ENCODE results near the gene CAP2.

The CAP2 gene

DNA sequence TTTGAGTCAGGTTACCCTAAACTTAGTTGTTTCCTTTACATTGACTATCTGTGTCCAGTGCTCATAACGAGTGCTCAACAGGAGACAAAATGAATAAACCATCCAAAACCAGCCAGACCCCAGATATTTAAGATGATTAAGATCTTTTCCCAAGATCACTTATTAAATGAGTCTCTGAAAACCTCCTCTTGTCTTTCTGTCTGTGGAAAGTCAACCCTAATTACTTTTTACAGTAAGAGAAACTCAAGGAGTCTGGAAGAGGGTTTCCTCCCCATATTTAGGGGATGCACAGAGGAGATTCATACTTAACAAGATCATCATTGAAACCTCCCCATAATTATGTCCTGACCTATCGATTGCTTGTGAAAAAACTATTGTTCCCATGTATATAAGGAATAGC, 84.0 kb downstream of the CAP2 start:
- no peak for FAIRE-seq

DNA sequence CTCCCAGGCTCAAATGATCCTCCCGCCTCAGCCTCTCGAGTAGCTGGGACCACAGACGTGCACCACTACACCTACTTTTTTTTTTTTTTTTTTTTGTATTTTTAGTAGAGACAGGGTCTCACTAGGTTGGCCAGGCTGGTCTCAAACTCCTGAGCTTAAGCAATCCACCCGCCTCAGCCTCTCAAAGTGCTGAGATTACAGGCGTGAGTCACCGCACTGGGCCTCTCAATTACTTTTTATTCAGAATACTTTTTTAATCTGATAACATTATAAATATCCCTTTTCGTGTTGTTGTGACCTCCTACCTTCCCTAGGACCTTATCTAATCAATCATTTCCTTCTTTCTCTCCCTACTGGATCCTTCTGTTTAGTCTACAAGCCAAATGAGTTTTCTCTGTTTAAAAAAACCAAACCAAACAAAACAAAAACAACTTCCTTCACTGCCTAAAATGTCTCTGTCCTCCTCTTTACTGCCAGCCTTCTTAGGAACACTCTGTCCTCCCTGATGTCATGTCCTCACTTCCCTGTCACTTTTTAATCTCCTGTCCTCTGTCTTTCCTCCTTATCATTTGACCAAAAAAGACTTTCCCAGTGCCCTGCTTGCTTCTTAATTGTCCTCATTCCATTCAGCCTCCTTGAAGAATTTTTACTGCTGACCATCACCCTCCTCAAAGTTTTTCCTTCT, 85.0 kb downstream of the CAP2 start:
- FAIRE-seq, result no peak

DNA sequence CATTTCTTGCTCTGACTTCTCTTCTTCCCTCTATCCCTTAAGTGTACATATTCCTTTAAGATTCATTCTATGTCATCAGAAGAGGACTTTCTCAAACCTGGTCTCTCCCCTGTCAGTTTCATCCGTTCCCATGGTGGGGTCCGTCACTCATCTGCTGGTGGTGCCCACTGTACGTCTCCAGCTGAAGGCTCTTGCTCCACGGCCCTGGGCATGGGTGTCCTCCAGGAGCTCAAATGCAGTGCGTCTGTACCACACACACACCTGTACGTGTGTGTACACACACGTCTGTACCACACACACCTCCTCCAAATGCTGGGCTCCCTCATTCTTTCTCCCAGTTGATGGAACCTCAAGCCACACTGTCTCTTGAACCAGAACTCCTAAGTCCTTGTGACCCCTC, 85.6 kb downstream of the CAP2 start:
- no peak for FAIRE-seq

DNA sequence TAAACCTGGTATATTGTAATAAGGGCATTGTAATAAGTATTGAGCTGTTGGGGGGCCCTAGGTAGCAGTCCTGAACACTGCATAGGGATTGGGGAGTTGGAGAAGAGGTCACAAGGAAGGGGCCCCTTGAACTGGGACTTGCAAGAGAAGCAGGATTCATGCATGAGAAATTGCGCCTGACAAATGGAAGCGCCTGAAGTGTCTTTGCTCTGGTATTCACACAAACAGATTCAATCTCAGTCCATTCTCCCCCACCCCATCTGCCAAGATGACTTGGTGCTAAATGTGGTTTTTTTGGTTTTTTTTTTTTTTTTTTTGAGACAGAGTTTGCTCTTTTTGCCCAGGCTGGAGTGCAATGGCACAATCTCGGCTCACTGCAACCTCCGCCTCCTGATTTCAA, 87.1 kb downstream of the CAP2 start:
- no peak for FAIRE-seq

DNA sequence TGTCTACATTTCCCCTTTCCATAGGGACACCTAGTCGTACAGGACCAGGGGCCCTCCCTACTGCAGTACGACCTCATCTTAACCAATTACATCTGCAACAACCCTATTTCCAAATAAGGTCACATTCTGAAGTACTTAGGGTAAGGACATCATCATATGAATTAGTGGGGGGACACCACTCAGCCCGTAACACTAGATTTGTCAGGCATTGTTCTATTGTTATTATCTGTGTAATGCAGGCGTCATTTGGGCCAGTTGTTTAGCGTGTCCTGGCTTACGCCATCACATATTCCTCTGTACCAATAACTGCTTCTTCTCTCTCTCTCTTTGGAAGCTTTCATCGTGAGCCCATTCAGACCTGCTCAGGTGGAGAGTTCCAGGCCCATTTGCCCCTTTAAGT, 89.3 kb downstream of the CAP2 start:
- no peak for FAIRE-seq

DNA sequence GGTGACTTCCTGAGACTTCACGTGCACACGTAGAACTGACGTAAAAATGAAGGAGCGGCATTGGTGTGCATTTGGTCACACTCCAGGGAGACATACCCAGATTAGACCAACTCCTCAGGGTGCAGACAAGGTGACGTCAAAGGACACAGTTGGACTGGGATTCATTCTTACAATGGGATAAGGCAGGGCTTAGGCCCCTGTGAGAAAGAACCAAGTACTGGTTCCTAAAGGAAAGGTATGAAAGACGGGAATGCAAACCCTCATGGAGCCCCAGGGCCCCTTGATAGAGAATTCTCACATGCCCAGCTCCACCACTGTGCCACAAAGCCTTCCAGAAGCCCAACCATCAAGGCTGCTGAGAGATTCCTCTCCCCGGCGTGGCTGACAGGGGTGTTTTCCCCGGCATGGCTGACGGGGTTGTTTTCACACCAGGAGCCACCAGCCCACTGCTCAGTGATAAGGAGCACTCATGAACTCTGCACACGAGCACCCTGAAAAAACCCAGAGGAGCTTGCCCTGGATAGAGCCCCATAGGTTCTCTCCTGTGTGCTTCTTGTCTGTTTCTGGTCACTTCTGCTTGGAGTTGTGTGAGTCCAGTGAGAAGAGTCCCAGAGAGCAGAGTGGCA, 90.1 kb downstream of the CAP2 start:
- no peak for FAIRE-seq

DNA sequence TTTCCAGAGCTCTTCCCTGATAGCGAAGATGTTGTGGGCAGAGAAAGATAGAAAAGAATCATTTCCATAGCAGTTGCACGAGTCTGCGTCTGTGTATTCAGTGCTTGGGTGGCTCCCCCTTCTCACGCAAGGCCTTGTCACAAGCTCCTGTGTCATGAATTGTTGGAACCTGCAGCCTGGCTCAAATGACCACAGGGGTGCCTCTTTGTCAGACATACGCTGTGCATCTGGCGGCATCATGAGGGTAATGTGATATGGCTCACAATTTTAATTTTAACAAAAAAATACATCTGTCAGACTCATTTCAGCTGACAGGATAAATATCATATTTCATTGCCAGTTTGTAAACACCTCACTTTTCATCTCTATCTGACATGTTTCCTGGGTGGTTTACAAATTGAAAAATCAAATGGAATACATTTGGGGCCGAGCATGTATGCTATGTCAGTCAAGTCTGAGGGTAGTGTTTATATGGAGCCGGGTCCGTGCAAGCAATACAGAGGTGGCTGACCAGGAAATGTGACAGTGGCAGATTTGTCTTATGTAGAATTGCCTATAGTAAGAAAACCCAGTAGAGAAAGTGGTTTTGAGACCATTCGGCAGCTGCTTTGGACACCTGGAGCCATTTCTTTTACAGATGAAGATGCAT, 90.9 kb downstream of the CAP2 start:
- no peak for FAIRE-seq

DNA sequence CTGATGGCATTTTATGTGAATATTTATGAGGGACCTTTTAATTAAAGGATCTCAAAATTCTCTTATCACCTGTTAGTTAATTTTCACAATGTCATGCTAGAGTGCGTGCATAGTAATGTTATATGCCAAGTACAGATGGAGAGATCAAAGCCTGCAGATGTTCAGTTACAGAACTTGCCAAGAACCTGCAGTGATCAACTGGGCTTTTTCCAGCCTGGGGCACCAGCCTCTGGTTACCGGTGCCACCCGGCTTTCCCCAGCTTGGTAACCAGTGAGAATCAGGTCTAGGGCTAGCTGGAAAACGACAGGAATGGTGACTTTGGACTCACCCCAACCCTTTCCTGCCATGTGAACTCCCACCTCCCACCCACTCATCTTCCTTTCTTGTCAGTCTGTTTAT, 91.8 kb downstream of the CAP2 start:
- FAIRE-seq, result no peak

DNA sequence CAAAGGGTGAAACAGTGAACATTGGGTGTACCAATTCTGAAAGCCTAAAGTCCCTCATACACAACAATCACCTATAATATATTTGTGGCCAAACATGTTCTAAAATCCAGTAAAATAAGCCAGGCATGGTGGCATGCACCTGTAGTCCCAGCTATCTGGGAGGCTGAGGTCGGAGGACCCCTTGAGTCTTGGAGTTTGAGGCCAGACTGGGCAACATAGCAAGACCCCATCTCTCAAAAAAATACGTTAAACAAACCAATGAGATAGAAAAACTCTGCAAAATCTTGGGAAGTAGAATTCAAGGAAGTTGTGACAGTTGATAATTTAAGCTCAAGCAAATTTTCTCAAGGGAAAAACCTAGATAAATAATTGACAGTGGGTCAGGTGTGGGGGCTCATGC, 92.6 kb downstream of the CAP2 start:
- FAIRE-seq, result no peak

DNA sequence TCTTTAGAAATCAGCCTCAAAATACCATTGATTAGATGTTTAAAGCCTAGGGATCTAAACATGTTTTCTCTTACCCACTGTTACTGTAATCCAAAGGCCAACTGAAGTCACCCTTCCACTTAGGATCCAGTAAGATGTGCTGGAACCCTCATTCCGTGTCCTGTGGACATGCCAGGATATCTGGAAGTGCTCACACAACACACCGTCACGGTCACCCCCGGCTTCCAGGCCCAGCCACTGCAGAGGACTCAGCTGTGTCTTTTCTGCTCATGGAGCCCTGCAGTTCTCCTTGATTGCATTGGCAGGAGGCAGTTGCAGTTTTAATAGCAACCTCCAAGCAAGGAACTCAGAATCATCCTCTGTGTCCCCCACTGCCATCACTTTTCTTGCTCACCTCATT, 93.3 kb downstream of the CAP2 start:
- FAIRE-seq, result no peak

DNA sequence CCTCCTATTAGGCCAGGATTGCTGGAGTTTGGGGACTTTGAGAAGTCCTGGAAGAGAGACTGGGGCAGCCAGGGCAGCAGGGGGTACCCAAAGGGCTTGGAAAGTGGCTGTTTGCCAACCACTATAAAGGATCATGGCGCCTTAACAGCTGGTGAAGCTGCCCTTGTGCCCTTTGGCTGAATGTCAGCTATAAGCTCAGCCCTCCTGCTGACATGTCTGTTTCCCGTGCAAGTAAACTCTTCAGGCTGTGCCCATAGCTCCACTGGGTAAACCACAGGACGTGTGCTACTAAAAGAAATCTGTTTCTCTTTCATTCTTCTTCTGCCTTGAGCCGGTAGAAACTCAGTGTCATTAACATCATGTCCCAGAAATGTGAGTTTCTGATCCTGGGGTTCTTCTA, 97.3 kb downstream of the CAP2 start:
- FAIRE-seq, result no peak

DNA sequence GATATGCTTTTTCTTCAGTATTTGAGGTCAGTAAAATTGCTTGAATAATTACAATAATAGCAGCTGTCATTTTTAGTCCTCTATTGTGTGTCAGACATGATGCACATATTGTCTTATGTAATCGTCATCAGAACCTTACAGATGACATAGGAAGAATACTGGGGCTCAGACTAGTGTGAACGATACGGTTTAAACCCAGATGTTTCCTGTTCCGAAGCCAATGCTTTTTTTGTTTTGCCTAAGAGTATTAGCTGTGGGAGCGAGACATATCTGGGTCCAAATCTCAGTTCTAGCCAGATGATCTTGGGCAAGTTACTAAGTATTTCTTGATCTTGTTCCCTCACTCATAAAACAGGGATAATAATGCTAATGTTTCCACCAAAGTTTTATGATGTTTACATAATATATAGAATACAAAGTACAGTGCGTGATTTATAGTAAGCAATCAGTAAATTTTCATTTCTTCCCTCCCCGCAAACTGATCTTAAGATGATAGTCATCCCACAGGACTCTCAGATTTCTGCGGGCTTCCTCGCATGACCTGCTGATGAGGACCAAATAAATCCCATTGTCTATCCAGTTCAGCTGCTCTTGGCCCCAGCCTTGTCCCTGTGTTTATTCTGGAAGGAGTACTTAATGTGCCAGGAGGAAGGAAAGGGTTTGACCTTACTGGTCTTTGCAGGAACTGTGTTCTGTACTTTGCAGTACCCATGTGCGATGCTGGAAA, 98.2 kb downstream of the CAP2 start:
- no peak for FAIRE-seq

DNA sequence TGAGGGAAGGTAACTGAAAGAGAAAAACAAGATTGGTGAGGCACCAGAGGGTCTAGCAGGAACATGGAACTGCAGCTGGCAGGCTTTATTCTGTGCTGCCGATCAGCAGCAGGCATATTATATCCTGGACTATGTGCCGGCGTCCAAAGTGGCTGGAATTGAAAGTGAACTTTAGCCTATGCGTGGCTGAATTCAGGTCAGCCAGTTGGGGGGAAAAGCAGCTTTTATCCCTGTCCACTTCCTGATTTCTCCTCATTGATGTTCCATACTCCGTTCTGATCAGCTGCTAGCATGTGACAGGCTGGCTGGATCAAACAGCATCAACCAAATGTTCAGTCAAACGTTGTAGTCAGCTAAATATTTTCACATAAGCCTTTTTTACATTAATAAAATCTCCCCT, 99.0 kb downstream of the CAP2 start:
- FAIRE-seq, result no peak

DNA sequence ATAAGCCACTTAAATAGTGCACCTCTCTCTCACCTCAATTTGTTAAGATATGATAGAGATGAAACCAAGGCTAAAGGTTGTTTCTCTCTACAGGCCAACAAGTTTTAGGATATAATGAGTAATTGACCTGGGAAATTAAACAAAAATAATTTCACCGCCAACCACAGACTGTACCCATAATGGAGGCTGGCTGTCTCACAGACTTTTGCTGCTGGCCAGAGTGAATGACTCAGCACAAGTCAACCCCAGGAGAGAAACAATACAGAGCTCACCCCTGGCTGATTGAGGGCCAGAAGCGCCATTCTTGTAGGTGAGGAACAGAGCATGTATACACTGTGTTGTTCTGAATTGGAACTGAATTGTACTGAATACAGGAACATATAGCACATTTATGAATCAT, 99.9 kb downstream of the CAP2 start:
- FAIRE-seq, result no peak

DNA sequence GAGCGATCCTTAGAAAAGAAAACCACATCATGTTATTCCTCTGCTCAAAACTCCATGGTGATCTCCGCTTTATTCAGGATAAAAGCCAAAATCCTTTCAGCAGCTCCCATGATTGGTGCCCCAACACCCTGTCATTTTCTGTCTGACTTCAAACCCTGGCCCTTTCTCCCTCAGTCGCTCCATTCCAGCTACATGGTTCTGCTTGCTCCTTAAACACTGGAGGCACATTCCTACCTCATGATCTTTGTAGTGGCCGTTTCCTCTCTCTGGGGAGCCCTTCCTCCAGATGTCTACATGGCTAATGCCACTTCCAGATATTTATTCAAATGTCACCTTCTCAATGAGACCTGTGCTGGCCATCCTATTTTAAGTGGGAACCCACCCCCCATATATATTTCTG, 100.8 kb downstream of the CAP2 start:
- no peak for FAIRE-seq

DNA sequence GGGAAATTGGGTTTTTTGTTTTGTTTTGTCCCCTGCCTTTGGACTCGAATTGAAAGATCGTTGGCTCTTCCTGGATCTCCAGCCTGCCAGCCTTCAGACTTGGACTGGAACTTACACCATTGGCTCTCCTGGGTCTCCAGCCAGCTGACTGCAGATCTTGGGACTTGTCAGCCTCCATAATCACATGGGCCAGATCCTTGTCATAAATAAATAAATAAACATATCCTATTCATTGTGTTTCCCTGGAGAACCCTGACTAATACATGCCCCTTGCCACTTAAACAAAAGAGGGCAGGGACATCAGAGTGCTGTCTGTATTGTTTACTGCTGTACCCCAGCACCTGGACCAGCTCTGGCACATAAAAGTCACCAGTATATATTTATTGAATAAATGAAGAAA, 101.5 kb downstream of the CAP2 start:
- no peak for FAIRE-seq

DNA sequence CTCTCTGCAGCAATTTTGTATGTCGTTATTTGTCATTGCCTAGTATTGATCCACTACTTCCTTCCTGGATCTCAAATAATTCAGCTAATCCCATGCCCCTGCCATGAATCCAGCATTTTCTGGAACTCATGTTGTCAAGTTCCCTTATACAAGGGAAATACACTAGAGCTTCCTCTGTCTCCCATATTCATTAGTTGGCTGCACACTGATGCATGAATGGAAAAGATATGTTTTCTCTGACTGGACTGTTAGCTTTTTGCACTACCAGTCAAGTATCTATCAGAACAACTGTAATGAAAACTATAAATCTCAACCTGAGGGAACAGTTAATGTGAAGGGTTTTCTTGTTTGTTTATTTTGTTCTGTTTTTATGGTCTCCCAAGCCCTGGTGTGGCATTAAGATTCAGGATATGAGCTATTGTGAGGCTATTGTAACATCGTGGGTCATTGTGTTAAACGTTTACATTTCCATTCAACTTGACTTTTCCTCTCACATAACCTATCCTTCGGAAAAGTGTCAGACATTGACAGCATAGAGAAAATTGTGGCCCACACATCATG, 104.2 kb downstream of the CAP2 start:
- no peak for FAIRE-seq

DNA sequence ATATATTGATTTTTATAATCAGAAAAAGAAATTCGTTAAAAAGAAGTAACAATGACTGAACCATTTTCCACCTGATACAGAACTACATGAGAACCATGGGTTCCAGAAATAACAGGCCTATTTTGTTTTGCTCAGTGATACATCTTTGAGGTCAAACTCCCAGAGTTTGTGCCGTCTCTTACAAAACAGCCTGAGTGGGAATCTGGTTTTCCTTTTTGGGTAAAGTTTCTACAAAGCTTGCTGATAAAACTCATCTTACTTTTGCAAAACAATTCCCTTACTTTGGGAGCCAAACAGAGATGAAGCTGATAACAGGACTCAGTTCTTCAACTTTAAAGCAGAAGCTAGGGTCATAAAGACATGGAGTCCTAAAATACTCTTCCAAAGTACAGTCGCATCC, 108.0 kb downstream of the CAP2 start:
- no peak for FAIRE-seq

DNA sequence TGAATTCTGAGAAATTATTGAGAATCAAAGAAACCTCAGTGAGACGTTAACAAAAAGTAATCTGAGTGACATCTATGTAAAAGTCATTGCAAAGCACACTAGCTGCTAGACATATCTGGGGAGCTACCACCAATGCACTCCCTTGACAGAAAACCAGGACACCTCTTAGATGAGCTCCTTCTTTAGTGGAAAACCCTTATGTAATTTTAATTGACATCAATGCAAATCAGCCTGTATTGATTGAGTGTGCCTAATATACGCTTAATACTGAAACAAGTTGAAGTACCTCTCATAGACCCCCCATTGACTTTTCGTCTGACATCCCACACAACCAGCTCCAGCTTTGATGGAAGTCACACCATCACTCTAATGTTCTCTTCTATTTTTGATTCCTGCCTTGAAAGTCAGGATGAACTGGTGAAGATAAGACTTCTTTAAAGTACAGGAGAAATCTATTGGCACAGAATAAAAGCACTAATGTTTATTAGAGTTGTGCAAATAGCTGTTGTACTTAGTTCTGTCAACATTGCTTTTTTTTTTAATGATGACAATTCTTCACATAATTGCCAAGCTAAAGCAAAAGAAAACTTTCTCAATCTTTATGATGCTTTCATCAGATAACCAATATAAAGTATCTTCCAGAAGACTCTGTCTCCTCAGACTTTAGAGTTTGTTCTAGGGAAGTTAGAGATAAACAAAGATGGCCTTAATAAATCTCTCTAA, 108.7 kb downstream of the CAP2 start:
- no peak for FAIRE-seq

DNA sequence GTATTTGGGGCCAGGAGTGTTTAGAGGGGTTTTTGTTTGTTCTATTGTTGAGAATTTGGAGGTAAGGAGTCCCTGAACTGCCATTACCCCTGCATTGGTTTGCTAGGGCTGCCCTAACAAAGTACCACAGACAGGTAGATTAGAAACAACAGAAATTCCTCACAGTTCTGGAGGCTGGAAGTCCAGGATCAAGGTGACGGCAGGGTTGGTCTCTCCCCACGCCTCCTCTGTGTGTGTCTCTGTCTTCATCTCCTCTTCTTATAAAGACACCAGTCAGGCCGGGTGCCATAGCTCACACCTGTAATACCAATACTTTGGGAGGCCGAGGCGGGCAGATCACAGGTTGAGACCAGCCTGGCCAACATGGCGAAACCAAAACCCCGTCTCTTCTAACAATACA, 109.7 kb downstream of the CAP2 start:
- no peak for FAIRE-seq

DNA sequence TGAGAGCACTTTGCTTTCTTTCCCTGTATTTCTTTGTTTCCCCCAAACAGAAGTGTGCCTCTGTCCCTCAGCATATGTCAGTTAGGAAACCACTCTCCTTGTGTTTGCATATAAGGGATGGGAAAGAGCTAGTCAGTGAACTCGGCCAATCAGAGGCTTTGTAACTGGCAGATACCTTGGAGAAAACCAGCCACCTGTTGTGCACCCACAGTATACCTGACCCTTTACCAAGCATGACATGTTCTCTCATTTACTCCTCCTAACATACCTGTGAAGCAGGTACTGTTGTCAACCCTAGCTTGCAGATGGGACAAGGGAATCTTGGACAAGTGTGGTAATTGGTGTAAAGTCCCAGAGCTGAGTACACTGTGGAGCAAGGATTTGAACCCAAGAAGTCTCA, 110.6 kb downstream of the CAP2 start:
- FAIRE-seq, result no peak

DNA sequence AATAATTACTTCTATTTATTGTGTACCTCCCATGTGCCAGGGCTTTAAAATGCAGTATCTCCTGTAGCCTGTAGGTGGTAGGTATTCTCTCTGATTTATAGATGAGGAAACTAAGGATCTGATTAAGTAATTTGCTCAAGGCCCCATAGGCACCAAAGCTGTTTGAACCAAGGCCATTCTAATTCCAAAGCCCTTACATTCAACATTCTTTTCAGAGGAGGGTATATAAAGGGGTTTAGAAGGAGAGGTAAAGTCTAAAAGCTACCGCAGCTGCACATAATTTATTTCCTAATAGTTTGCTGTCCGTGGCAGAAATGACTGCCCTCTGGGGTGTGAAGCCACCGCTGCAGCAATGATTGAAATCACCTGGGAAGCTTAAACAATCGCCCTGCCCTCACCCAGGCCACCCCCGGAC, 111.7 kb downstream of the CAP2 start:
- FAIRE-seq, result no peak

DNA sequence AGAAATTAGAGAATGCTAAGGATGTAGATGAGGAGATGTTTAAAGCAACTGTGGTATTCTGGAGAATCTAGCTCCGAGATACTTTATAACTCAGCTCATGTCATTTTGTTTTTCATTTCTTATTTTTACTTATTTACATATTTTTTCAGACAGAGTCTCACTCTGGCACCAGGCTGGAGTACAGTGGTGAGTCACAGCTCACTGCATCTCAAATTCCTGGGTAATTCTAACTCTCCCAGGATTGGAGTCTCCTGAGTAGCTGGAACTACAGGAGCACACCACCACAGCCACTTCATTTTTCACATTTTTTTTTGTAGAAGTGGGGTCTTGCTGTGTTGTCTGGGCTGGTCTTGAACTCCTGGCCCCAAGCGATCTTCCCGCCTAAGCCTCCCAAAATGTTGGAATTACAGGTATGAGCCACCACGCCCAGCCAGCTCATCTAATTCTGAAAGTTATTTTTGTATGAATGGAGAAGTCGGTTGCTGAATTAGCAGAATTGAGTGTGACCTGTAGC, 112.4 kb downstream of the CAP2 start:
- FAIRE-seq, result no peak

All from G401.6 (cell line).